HEK293 (cell line): ENCODE results near the gene IRF7.

ENCODE experiments used
- HOXC10 ChIP-seq: sonication (generic); formaldehyde crosslinking; IDR thresholded peaks from 2 replicates; pipeline ENCODE4 v1.8.1; 2023; ENCODE audit warnings: mild to moderate bottlenecking, missing genetic modification reagents
- IKZF3 ChIP-seq: fragments of 450-650 bp; IDR thresholded peaks from 2 replicates; pipeline ENCODE4 v1.5.0; 2018; ENCODE audit warnings: missing biosample characterization, mild to moderate bottlenecking, missing genetic modification characterization, moderate library complexity
- KLF8 ChIP-seq: fragments of 450-650 bp; formaldehyde crosslinking; IDR thresholded peaks from 2 replicates; pipeline ENCODE4 v1.5.1; 2016; ENCODE audit warnings: missing biosample characterization, missing genetic modification characterization
- KLF9 ChIP-seq: fragments of 450-650 bp; formaldehyde crosslinking; IDR thresholded peaks from 2 replicates; pipeline ENCODE4 v1.5.1; 2016; ENCODE audit warnings: missing biosample characterization, missing genetic modification characterization, low read depth
- PBX3 ChIP-seq: sonication (generic); formaldehyde crosslinking; IDR thresholded peaks from 2 replicates; pipeline ENCODE4 v1.8.1; 2022; ENCODE audit warnings: mild to moderate bottlenecking, moderate library complexity, missing genetic modification reagents
- PRDM1 ChIP-seq: fragments of 450-650 bp; formaldehyde crosslinking; IDR thresholded peaks from 2 replicates; pipeline ENCODE4; 2016; ENCODE audit warnings: missing biosample characterization, missing genetic modification characterization
- SCRT2 ChIP-seq: fragments of 450-650 bp; formaldehyde crosslinking; IDR thresholded peaks from 2 replicates; pipeline ENCODE4 v1.5.1; 2016; ENCODE audit warnings: missing biosample characterization, missing genetic modification characterization
- SP2 ChIP-seq: fragments of 450-650 bp; formaldehyde crosslinking; IDR thresholded peaks from 2 replicates; pipeline ENCODE4 v1.5.1; 2016; ENCODE audit warnings: missing biosample characterization, missing genetic modification characterization
- ZBTB20 ChIP-seq: fragments of 450-650 bp; formaldehyde crosslinking; IDR thresholded peaks from 2 replicates; pipeline ENCODE4 v1.5.1; 2016; ENCODE audit warnings: missing biosample characterization, missing genetic modification characterization
- ZBTB8A ChIP-seq: fragments of 450-650 bp; formaldehyde crosslinking; IDR thresholded peaks from 2 replicates; pipeline ENCODE4 v1.5.1; 2016; ENCODE audit warnings: missing biosample characterization, missing genetic modification characterization
- ZNF138 ChIP-seq: fragments of 450-650 bp; formaldehyde crosslinking; IDR thresholded peaks from 2 replicates; pipeline ENCODE4 v1.5.1; 2016; ENCODE audit warnings: missing biosample characterization, missing genetic modification characterization, borderline replicate concordance
- ZNF202 ChIP-seq: fragments of 450-650 bp; formaldehyde crosslinking; IDR thresholded peaks from 2 replicates; pipeline ENCODE4 v1.5.1; 2016; ENCODE audit warnings: missing biosample characterization, missing genetic modification characterization, borderline replicate concordance
- ZNF223 ChIP-seq: fragments of 450-650 bp; formaldehyde crosslinking; IDR thresholded peaks from 2 replicates; pipeline ENCODE4 v1.5.1; 2016; ENCODE audit warnings: missing biosample characterization, missing genetic modification characterization
- ZNF292 ChIP-seq: fragments of 450-650 bp; formaldehyde crosslinking; IDR thresholded peaks from 2 replicates; pipeline ENCODE4 v1.5.1; 2016; ENCODE audit warnings: low read depth, missing biosample characterization, missing genetic modification characterization, borderline replicate concordance
- ZNF335 ChIP-seq: fragments of 450-650 bp; formaldehyde crosslinking; conservative IDR thresholded peaks from 2 replicates; pipeline ENCODE4 v1.5.1; 2016; ENCODE audit warnings: missing biosample characterization, missing genetic modification characterization
- ZNF366 ChIP-seq: fragments of 450-650 bp; formaldehyde crosslinking; conservative IDR thresholded peaks from 2 replicates; pipeline ENCODE4 v1.5.1; 2016; ENCODE audit warnings: missing biosample characterization, missing genetic modification characterization
- ZNF404 ChIP-seq: fragments of 450-650 bp; formaldehyde crosslinking; IDR thresholded peaks from 2 replicates; pipeline ENCODE4 v1.5.1; 2017; ENCODE audit warnings: missing biosample characterization, missing genetic modification characterization
- ZNF48 ChIP-seq: fragments of 450-650 bp; formaldehyde crosslinking; IDR thresholded peaks from 2 replicates; pipeline ENCODE4 v1.5.1; 2016; ENCODE audit warnings: missing biosample characterization, missing genetic modification characterization
- ZNF501 ChIP-seq: fragments of 450-650 bp; formaldehyde crosslinking; IDR thresholded peaks from 2 replicates; pipeline ENCODE4 v1.5.1; 2016; ENCODE audit warnings: missing biosample characterization, missing genetic modification characterization
- ZNF514 ChIP-seq: fragments of 450-650 bp; formaldehyde crosslinking; IDR thresholded peaks from 2 replicates; pipeline ENCODE4 v1.5.1; 2016; ENCODE audit warnings: missing biosample characterization, missing genetic modification characterization
- ZNF555 ChIP-seq: fragments of 450-650 bp; formaldehyde crosslinking; conservative IDR thresholded peaks from 2 replicates; pipeline ENCODE4 v1.5.1; 2017; ENCODE audit warnings: missing biosample characterization, mild to moderate bottlenecking, missing genetic modification characterization, inconsistent platforms
- ZNF558 ChIP-seq: fragments of 450-650 bp; formaldehyde crosslinking; IDR thresholded peaks from 2 replicates; pipeline ENCODE4 v1.5.1; 2016; ENCODE audit warnings: missing biosample characterization, missing genetic modification characterization
- ZNF830 ChIP-seq: fragments of 450-650 bp; IDR thresholded peaks from 2 replicates; pipeline ENCODE4 v1.5.0; 2018; ENCODE audit warnings: missing biosample characterization, missing genetic modification characterization, low read depth, mild to moderate bottlenecking, moderate library complexity
- TF ChIP-seq, protein P1 (sequence below): fragments of 450-650 bp; formaldehyde crosslinking; IDR thresholded peaks from 2 replicates; pipeline ENCODE4 v1.5.1; 2016; ENCODE audit warnings: missing biosample characterization, missing genetic modification characterization, borderline replicate concordance
- TF ChIP-seq, protein P2 (sequence below): fragments of 450-650 bp; IDR thresholded peaks from 2 replicates; pipeline ENCODE4 v1.5.1; 2018; ENCODE audit warnings: missing biosample characterization, missing genetic modification characterization
- TF ChIP-seq, protein P3 (sequence below): fragments of 450-650 bp; formaldehyde crosslinking; IDR thresholded peaks from 2 replicates; pipeline ENCODE4 v1.5.1; 2016; ENCODE audit warnings: missing biosample characterization, missing genetic modification characterization
- TF ChIP-seq, protein P4 (sequence below): fragments of 450-650 bp; formaldehyde crosslinking; optimal IDR thresholded peaks from 2 replicates; pipeline ENCODE3; 2016; ENCODE audit warnings: missing biosample characterization, mild to moderate bottlenecking, missing genetic modification characterization

IRF7 gene

DNA sequence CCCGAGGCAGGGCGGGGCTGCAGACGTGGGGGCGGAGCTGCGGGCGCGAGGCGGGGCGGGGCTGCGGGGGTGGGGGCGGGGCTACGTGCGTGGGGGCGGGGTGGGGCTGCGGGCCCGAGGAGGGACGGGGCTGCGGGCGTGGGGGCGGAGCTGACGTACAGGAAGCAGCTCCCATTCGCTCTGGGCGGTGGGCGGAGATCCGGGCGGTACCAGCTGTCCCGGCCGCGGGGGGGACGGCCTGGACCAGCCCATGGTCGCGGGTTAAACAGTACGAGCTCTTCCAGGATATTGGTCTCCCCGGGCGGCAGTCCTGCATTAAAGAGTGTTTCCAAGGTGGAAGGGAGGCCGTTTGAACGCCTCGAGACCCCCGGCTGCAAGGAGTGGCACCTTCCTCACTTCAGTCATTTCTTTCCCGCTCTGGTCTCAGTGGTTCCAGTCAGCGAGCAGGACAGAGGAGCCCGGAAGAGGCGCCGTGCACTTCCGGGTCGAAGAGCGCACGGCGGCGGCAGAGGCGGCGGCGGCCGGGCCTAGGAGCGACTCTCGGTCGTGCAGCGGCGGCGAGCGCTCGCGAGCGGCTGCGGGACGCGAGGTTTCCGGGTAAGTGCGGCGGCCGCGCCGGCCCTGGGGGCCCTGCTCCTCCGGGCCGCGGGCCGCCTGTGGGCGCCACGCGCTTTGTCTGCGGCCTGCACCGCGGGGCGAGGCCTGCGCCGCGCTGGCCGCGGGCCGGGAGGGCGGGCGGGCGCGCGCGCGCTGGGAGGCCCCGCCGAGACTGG lies 39.6 kb downstream of the IRF7 start, which contains the start of gene PHRF1 (continued):
- TF ChIP-seq PBX3 (CRISPR knock-in tag) (no peak), ZNF501 (tag by site-specific recombination) (peak; percentile 81; the same call in 1 of the 2 replicates), ZNF404 (no peak), ZNF555 (no peak), ZBTB8A (tag by site-specific recombination) (peak; percentile 41; the same call in 1 of the 2 replicates), IKZF3 (no peak), ZNF48 (tag by site-specific recombination) (no peak), ZNF830 (tag by site-specific recombination) (no peak), ZNF335 (tag by site-specific recombination) (peak; percentile 49), SP2 (tag by site-specific recombination) (peak; percentile 74), ZNF366 (tag by site-specific recombination) (no peak), ZNF292 (tag by site-specific recombination) (no peak), KLF9 (tag by site-specific recombination) (peak; percentile 55; the same call in 1 of the 2 replicates), ZBTB20 (no peak), SCRT2 (no peak), ZNF138 (no peak), ZNF558 (no peak), KLF8 (peak; percentile 89), HOXC10 (CRISPR knock-in tag) (no peak), ZNF514 (tag by site-specific recombination) (no peak), ZNF202 (no peak), PRDM1 (tag by site-specific recombination) (no peak), ZNF223 (tag by site-specific recombination) (peak; percentile 92)
- TF ChIP-seq, protein P1, sequence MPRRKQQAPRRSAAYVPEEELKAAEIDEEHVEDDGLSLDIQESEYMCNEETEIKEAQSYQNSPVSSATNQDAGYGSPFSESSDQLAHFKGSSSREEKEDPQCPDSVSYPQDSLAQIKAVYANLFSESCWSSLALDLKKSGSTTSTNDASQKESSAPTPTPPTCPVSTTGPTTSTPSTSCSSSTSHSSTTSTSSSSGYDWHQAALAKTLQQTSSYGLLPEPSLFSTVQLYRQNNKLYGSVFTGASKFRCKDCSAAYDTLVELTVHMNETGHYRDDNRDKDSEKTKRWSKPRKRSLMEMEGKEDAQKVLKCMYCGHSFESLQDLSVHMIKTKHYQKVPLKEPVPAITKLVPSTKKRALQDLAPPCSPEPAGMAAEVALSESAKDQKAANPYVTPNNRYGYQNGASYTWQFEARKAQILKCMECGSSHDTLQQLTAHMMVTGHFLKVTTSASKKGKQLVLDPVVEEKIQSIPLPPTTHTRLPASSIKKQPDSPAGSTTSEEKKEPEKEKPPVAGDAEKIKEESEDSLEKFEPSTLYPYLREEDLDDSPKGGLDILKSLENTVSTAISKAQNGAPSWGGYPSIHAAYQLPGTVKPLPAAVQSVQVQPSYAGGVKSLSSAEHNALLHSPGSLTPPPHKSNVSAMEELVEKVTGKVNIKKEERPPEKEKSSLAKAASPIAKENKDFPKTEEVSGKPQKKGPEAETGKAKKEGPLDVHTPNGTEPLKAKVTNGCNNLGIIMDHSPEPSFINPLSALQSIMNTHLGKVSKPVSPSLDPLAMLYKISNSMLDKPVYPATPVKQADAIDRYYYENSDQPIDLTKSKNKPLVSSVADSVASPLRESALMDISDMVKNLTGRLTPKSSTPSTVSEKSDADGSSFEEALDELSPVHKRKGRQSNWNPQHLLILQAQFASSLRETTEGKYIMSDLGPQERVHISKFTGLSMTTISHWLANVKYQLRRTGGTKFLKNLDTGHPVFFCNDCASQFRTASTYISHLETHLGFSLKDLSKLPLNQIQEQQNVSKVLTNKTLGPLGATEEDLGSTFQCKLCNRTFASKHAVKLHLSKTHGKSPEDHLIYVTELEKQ (tag by site-specific recombination): 0 out of 2 replicates have a peak, but pooled peaks have one; percentile 38
- TF ChIP-seq, protein P2, sequence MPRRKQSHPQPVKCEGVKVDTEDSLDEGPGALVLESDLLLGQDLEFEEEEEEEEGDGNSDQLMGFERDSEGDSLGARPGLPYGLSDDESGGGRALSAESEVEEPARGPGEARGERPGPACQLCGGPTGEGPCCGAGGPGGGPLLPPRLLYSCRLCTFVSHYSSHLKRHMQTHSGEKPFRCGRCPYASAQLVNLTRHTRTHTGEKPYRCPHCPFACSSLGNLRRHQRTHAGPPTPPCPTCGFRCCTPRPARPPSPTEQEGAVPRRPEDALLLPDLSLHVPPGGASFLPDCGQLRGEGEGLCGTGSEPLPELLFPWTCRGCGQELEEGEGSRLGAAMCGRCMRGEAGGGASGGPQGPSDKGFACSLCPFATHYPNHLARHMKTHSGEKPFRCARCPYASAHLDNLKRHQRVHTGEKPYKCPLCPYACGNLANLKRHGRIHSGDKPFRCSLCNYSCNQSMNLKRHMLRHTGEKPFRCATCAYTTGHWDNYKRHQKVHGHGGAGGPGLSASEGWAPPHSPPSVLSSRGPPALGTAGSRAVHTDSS (tag by site-specific recombination): no peak
- TF ChIP-seq, protein P3, sequence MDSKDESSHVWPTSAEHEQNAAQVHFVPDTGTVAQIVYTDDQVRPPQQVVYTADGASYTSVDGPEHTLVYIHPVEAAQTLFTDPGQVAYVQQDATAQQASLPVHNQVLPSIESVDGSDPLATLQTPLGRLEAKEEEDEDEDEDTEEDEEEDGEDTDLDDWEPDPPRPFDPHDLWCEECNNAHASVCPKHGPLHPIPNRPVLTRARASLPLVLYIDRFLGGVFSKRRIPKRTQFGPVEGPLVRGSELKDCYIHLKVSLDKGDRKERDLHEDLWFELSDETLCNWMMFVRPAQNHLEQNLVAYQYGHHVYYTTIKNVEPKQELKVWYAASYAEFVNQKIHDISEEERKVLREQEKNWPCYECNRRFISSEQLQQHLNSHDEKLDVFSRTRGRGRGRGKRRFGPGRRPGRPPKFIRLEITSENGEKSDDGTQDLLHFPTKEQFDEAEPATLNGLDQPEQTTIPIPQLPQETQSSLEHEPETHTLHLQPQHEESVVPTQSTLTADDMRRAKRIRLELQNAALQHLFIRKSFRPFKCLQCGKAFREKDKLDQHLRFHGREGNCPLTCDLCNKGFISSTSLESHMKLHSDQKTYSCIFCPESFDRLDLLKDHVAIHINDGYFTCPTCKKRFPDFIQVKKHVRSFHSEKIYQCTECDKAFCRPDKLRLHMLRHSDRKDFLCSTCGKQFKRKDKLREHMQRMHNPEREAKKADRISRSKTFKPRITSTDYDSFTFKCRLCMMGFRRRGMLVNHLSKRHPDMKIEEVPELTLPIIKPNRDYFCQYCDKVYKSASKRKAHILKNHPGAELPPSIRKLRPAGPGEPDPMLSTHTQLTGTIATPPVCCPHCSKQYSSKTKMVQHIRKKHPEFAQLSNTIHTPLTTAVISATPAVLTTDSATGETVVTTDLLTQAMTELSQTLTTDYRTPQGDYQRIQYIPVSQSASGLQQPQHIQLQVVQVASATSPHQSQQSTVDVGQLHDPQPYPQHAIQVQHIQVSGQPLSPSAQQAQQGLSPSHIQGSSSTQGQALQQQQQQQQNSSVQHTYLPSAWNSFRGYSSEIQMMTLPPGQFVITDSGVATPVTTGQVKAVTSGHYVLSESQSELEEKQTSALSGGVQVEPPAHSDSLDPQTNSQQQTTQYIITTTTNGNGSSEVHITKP: peak; percentile 100
- TF ChIP-seq, protein P4, sequence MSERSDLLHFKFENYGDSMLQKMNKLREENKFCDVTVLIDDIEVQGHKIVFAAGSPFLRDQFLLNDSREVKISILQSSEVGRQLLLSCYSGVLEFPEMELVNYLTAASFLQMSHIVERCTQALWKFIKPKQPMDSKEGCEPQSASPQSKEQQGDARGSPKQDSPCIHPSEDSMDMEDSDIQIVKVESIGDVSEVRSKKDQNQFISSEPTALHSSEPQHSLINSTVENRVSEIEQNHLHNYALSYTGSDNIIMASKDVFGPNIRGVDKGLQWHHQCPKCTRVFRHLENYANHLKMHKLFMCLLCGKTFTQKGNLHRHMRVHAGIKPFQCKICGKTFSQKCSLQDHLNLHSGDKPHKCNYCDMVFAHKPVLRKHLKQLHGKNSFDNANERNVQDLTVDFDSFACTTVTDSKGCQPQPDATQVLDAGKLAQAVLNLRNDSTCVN (tag by site-specific recombination): peak; percentile 18
